Keratinocyte (primary cell): ENCODE data around the gene MYCBP2.

ENCODE experiments used
- EZH2 ChIP-seq: IDR thresholded peaks from one replicate; pipeline ENCODE4 v1.6.1; 2012; ENCODE audit warnings: inconsistent platforms, mild to moderate bottlenecking, low read length, moderate library complexity
- TF ChIP-seq, protein P1 (sequence below), 3 experiments: IDR thresholded peaks in 1 of 3; conservative IDR thresholded peaks in 1 of 3; optimal IDR thresholded peaks in 1 of 3; 2 replicates in 2 of 3; 3 replicates in 1 of 3; pipeline versions ENCODE3 to v1.5.1; 2011; ENCODE audit warnings: low read length in 3 of 3, mild to moderate bottlenecking in 3 of 3, moderate library complexity in 2 of 3, control low read depth in 1 of 3, inconsistent platforms in 1 of 3; ENCODE audit not compliant: insufficient read depth in 2 of 3; ENCODE audit errors: extremely low read depth in 1 of 3

GRCh38 chr13:77026255-77026860 lies 300.5 kb downstream of the MYCBP2 start:
- TF ChIP-seq, protein P1, sequence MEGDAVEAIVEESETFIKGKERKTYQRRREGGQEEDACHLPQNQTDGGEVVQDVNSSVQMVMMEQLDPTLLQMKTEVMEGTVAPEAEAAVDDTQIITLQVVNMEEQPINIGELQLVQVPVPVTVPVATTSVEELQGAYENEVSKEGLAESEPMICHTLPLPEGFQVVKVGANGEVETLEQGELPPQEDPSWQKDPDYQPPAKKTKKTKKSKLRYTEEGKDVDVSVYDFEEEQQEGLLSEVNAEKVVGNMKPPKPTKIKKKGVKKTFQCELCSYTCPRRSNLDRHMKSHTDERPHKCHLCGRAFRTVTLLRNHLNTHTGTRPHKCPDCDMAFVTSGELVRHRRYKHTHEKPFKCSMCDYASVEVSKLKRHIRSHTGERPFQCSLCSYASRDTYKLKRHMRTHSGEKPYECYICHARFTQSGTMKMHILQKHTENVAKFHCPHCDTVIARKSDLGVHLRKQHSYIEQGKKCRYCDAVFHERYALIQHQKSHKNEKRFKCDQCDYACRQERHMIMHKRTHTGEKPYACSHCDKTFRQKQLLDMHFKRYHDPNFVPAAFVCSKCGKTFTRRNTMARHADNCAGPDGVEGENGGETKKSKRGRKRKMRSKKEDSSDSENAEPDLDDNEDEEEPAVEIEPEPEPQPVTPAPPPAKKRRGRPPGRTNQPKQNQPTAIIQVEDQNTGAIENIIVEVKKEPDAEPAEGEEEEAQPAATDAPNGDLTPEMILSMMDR (optimal IDR thresholded peaks at IDR 0.05 in 1 of 3, IDR thresholded peaks at IDR 0.05 in 1 of 3, conservative IDR thresholded peaks at IDR 0.05 in 1 of 3; ENCODE audit: extremely low read depth in 1 of 3, insufficient read depth in 2 of 3, low read length in 3 of 3), result no peak
- TF ChIP-seq EZH2, result no peak
